M059J (cell line): ENCODE measurements around the gene S100A16. TPM values are rescaled to one million over a fixed set of nuclear protein-coding genes. Genes with fewer than 3 reads are reported as not detected.
A peak's percentile ranks its signal among the peaks of the same experiment; 100 is the strongest.
"Not testable (repeated sequence)": the region's sequence is repeated elsewhere in the genome, so short reads cannot be mapped to it uniquely, and the experiment has no call there.

Source experiments
- DNase-seq: peaks from one replicate; pipeline ENCODE4 v3.0.0-alpha.2; 2012; ENCODE audit warnings: low read depth
- total RNA-seq: library from RNA; depleted of rRNA; stranded (reverse); fragments of >200 nt; shearing (Covaris generic); gene quantifications from 2 replicates; pipeline ENCODE4 v1.2.3, GENCODE V29; 2014

The S100A16 gene
- total RNA-seq, 1 experiment from 2014 or later = 138 TPM

DNA sequence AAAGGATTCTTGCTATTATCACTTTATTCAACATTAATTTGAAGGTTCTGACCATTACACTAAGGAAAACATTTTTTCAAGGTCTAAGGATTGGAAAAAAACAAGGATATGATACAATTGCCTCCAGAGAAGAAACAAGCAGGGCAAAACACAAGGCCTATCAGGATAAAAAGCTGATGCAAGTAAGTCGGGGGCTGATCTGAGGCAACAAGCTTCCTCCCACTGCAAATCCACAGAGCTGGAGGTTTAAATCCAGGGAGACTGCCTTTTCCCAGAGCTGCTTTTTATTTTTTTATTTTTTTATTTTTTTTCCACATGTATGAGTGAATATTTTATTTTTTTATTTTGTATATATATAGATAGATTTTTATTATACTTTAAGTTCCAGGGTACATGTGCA lies 27.9 kb downstream of the S100A16 start:
- DNase-seq = no peak

DNA sequence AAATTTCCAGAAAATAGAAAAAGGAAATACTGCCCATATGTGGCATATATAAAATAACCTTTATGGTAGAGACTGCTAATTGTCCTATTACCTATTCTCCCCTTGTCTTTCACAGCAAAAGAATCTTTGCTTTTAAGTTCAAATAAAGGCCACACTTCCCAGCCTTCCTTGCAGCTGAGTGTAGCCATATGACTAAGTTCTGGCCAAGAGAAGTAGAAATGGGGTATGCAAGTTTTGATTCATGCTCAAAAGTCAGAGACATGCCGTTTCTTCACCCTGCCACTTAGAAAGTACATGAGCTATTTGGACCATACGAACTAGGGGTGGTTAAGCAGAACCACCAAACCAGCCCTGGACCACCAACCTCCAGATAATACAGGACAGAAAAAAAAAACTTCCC lies 29.0 kb downstream of the S100A16 start:
- DNase-seq = no peak

DNA sequence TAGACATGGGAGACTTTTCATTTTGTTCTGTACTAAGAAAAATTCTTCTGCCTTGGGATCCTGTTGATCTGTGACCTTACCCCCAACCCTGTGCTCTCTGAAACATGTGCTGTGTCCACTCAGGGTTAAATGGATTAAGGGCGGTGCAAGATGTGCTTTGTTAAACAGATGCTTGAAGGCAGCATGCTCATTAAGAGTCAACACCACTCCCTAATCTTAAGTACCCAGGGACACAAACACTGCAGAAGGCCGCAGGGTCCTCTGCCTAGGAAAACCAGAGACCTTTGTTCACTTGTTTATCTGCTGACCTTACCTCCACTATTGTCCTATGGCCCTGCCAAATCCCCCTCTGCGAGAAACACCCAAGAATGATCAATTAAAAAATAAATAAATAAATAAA lies 29.4 kb downstream of the S100A16 start:
- not testable (repeated sequence) for DNase-seq

DNA sequence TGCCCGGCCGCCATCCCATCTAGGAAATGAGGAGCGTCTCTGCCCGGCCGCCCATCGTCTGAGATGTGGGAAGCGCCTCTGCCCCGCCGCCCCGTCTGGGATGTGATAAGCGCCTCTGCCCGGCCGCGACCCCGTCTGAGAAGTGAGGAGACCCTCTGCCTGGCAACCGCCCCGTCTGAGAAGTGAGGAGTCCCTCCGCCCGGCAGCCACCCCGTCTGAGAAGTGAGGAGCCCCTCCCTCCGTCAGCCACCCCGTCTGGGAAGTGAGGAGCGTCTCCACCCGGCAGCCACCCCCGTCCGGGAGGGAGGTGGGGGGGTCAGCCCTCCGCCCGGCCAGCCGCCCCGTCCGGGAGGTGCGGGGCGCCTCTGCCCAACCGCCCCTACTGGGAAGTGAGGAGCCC lies 30.1 kb downstream of the S100A16 start:
- not testable (repeated sequence) for DNase-seq

DNA sequence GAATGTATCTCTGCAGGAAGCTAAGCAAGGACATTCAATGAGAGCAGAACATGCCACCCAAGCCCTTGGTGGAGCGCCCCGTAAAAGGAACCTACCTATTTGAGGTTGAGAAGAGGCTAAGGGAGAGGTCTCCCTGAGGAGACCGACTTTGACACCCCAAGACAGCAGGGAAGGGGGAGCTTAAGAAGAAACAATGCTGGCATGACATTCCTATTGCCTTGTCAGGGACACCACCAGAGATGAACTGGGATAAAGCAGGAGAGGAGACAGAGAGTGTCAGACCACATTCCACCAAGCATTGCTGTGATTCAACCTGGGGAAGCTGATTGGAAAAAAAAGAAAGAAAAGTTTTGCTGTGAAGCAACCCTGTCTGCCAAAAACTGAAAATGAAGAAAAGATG lies 34.0 kb downstream of the S100A16 start:
- DNase-seq = no peak

DNA sequence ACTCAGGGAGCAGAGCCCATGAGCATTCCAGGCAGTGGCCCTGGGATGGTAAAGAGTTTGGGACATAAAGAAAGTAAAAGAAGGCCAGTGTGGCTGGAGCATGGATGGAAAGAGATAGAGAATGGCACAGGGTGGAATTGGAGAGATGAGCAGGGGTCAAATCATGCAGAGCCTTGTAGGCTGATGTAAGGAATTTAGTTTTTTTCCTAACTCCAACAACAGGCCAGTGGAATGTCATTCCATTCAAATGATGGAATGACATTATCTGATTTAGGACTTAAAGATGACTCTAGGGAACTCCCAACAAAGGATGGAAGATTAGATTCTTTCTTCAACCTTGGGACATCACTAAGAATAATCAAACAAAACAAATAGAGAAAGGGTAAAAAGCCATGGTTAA lies 34.4 kb downstream of the S100A16 start:
- no peak for DNase-seq

DNA sequence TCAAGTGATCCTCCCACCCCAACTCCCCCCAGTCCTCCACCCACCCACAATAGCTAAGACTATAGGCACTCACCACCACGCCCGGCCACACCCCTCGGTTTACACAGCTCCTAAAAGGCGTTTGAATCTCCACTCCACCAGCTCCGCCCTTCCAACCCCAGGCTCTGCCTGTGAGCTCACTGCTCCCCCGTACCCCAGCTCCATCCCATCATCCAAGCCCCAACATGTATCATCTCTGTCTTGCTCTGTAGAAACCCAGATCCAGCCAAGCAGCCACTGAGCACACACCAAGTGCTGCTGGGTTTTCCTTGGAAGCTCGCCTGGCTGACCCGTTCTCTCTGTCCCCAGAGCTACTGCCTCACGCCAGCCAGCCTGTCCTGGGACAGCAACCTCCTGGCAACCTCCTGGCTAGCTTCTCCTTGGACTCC lies 35.3 kb downstream of the S100A16 start:
- DNase-seq = no peak

DNA sequence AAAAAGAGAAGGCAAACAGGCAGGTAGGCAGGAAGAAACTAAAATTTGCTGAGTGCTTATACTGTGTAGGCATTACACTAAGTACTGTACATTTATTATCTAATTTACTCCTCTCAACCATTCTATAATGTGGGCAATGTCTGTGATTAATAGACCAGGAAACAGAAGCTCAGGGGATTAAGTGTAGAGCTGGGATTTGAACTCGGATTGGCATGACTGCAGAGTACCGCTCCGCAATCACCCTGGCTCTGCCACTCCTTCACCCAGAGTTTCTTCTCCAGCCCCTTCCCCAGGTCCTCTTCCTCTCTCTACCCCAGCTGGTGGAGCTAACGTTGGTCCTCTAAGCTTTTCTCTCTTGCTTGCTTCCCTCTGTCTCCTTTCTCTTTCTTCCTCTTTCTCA lies 35.8 kb downstream of the S100A16 start:
- no peak for DNase-seq

DNA sequence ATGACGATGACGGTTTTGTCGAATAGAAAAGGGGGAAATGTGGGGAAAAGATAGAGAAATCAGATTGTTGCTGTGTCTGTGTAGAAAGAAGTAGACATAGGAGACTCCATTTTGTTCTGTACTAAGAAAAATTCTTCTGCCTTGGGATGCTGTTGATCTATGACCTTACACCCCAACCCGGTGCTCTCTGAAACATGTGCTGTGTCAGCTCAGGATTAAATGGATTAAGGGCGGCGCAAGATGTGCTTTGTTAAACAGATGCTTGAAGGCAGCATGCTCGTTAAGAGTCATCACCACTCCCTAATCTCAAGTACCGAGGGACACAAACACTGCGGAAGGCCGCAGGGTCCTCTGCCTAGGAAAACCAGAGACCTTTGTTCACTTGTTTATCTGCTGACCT lies 37.4 kb downstream of the S100A16 start:
- not testable (repeated sequence) for DNase-seq

DNA sequence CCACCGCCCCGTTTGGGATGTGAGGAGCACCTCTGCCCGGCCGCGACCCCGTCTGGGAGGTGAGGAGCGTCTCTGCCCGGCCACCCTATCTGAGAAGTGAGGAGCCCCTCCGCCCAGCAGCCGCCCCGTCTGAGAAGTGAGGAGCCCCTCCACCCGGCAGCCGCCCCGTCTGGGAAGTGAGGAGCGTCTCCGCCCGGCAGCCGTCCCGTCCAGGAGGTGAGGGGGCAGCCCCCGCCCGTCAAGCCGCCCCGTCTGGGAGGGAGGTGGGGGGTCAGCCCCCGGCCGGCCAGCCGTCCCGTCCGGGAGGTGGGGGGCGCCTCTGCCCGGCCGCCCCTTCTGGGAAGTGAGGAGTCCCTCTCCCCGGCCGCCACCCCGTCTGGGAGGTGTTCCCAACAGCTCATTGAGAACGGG lies 37.9 kb downstream of the S100A16 start:
- not testable (repeated sequence) for DNase-seq

DNA sequence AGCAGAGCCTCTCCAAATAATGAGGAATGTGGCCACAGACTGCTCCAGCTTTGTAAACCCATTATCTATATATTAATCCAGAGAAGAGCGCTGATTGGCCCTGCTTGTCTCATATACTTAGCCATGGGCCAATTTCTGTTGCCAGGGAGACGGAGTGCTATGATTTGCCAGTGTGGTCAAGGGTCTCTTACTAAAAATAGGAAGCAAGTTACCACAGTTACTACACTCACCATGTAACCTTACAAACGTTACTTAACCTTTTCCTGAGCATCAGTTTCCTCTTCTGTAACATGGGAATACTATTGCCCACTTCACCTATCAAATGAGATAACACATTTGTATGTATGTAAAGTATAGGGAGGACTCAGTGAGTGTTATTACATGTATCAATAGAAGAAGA lies 39.6 kb downstream of the S100A16 start:
- DNase-seq = no peak

DNA sequence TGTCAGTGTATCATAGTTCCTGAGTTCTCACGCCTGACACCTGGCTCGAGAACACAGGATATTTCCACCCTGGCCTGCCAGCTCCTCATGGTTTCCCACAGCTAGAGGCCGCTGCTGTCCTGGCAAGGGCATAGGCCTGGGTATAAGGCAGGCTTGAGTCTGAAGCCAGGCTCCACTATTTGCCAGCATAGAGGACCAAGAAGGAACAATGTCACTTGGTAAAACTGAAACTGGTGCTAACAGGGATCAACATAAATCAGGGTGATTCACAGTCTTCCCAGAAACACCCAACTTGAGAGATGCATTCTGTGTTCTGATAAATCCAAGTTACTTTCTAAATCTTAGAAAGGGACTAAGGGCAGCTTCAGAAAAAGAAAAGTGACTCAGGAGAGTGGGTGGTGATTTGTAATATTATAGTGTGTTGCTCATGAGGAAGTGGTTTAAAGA lies 40.3 kb downstream of the S100A16 start:
- peak; percentile 92 for DNase-seq

DNA sequence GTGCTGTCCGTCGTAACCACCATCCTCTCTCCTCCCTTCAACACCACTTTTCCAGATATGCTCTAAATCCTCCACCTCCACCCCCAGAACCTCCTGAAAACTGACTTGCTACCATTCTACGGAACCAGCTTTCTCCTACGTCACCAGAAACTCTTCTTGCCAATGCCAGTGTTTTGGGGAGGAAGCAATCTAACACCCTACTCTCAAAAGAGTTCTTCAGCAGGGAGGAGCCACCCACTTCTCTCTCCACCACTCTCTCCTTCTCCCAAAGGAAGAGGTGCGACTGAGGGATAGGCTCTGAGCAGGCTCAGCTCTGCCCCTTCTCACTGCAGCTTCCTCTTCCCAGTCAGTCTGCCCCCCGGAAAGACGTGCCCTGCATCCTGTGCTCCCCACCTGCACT lies 41.2 kb downstream of the S100A16 start:
- DNase-seq = no peak

DNA sequence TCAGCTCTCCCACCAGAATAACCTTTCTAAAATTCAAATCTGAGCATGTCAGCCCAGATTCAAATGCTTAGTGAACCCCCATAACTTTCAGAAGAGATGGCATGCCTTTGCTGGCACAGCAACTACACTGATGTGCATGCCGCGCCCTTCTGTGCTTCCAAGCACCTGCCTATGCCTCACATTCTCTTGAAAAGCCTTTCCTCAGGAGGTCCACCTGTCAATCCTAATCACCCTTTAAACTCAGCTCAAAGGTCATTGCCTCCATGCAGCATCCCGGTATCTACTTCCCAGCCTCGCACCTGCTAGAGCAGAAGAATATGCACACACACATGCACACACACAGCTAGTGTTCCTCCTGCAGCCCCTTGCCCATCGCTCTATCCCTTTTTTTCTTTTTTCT lies 42.1 kb downstream of the S100A16 start:
- DNase-seq = no peak

DNA sequence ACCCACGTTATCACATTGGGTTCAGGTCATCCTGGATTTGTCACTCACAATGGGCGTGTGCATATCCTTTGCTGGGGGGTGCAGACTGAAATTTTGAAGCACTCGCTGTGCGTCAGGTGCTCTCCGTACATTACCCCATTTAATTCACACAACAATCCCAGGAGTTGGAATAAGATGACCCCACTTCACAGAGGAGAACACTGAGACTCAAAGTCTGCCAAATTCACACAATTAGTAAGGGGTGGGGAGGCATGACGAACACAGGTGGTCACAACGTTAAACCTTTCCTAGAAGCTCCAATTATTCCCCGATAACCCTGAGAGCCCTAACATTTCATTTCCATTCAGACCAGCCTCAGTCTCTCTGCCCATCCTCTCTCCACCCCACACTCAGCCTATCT lies 43.5 kb downstream of the S100A16 start:
- DNase-seq = no peak

DNA sequence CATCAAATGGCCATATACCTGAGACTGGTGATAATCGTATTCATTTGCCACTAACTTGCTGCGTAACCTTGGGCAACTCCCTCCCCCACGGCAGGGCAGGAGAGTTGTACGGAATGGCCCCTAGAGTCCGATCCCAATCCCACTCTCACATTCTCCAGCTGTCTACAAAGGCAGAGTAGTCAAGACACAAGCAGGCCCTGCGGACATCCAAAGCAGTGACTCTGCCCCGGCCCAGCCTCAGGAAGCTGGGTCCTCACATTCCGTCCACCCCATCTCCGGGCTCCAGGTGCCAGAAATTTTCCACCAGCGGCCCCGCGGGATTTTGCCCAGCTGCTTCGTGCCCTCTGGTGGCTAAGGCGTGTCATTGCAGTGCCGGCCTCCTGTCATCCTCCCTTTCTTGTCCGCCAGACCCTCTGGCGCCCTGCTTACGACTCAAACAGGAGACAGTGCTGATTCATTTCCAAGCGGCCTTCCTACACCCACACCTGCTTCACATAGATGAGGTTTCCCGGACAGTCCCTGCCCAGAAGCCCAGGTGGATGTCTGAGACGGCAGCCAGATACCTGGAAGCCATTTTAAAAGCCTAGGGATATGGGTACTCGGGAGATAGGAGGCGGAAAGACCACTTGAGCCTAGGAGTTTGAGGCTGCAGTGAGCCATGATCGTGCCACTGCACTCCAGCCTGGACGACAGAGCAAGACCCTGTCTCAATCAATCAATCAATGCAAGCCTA lies 44.4 kb downstream of the S100A16 start:
- DNase-seq = peak; percentile 93

DNA sequence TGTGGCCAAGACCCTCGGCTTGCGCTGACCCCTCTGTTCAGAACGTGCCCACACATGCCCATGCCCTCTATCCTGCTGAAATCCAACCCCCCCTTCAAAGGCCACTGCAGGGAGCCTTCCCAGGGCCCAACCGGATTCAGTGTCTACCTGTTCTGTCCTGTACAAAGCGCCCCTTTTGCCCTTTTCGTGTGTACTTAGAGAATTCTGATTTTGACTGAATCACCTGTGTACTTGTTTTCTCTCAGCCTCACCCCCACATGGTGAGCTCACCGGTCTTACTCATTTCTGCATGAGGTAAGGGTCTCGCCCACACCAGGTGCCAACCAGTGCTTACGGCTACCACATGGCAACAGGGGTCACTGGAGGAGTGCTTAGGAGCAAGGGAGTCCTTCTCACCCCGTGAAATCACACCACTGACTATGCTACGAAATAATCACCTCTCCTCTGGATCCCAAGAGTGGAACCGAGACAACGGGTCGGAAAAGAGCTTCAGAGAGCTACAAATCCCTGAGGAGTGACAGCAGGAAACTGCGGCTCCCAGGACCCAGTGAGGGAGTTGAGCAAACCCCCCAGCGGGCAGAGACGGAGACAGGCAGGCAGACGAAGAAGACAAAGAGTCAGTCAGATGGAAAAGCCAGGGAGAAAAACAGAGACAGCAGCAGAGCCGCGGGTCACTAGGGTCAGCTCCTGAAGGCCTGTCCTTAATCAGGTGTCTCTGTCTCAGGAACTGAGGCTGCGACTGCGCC lies 45.1 kb downstream of the S100A16 start:
- peak; percentile 75 for DNase-seq

DNA sequence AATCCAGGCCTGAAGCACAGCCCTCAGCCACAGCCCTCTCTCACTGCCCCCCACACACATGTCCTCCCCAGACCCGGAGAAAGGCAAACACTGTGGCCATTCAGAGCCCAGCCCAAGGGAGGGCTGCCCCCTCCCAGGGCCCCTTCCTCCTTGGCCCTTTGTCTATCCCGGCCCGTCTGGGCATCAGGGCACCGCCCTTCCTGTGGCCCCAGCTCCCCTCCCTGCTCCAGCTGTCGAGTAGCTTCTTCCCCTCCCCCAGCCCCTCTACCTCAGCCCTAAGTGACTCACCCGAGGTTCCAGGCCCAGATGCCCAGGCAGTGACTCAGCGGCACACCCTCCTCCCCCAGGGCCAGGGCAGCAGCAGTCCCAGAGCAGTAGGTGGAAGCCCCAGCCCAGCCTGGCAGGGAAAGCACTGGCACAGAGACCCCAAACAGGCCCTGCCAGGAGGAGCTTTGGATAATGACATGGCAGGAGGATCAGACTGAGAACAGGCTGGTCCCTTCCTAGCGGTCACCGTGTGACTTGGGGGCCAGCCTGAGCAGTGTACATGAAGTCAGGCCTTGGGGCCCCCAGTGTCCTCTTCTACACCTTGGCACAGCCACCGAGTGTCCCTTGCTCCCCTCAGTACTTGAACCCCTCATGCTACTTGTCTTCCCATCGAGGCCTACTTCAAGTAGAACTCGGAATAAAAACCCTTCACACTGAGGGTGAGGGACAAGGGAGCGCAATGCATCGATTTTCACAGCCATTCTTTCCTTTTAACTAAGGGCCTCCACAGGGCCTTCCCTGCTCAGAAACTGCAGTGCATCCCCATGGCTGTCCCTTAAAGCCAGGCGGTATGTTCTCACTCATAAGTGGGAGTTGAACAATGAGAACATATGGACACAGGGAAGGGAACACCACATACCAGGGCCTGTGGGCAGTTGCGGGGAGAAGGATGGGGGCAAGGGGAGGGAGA lies 46.2 kb downstream of the S100A16 start:
- peak; percentile 99 for DNase-seq

DNA sequence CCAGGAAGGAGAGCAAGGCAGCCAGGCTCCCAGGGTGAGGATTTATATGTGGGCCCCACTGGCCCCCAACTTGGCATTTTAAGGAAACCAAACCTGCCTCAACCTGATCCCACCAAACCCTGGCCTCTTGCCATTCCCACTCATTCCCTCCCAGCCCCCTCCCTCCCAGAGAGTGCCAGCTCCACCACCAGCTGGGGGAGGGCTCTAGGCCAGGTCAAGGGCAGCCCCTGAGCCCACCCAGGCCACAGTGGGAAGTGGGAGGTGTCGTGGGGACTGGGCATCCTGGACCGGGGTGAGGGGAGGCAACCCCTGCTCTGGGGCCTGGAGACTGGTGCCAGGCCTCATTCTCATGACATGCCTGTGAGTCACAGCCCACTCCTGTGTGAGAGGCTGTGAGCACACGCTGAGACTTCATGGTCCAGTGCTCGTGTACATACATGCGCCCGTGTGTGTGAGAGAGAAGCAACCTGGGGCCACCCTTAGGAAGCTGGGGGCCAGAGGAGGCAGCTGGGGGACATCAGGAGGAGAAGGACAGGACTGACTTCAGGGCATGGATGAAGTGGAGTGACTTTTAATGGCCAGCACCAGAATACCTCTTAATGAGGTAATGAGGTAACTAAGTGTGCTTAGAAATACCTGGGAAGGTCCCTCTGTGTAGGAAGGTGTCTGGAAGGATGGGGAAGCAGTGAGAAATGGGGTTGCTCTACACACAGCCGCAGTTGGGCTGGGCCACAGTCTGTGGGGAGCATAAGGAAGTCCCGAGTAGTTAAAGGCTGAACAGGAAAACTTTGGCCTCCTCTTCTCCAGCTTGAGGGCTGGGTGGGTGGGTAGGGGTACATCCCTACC lies 47.2 kb downstream of the S100A16 start, which contains the start of gene S100A2:
Gene S100A2 (minus strand): TSS at position 316 of the 846 bp plus-strand sequence. CDS start 1,967 bp downstream, outside the sequence.
- DNase-seq = peak; percentile 97

DNA sequence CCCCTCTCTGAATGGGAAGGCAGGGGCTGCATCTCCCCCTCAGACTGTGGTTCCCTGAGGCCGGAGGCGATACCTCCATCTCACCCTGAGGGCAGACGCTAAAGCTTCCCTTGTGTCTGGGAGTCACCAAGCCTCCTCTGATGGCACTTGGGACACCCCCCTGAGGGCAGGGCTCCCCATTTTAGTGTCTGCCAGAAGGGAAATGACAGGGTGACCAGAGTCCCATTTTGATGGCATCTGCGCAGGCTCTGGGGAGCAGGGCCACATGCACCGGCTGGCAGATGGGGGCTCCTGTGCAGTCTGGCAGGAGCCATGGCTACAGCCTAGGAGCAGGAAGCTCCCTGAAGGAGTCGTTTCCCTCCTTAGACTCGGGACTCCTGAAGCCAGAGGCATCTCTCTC lies 48.9 kb downstream of the S100A16 start:
- no peak for DNase-seq

DNA sequence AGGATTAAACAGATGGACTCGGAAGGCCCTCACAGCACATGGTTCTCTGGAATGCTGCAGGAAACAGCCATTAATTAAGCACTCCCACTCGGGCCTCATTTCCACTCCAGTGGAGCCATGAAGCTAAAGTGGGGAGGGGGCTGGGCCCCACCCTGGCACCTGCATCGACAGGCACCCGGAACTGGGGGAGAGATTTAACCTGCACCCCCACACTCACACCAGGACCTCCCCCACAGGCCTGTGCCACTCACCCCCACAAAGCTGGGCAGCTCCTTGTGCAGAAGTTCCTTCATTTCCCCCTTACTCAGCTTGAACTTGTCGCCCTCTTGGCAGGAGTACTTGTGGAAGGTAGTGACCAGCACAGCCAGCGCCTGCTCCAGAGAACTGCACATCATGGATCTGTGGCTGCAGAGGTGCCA lies 49.4 kb downstream of the S100A16 start:
- DNase-seq = no peak
